ENCODE results near the gene CDC42BPB. TPM values are rescaled to one million over a fixed set of nuclear protein-coding genes. Genes with fewer than 3 reads are reported as not detected.

The CDC42BPB gene
- total RNA-seq, 2 donors from 2014 or later, result 68.0 to 83.4 TPM

GRCh38 chr14:103022002-103022684 is 35.2 kb downstream of the CDC42BPB start:
- Histone ChIP-seq H3K27ac (peak overlapping the region; percentile 5 to 22), H3K9me3 (no peaks in the 10 kb centered on the region), H3K27me3 (no peaks in the 10 kb centered on the region), H3K4me3 (no peak overlapping the region), H3K36me3 (no peaks in the 10 kb centered on the region), H3K4me1 (peaks cover 0 to 39% of the 10 kb centered on the region in 2 donors)
- no peak for DNase-seq (ENCODE audit: low spot score)
- TF ChIP-seq CTCF (IDR thresholded peaks at IDR 0.05), result no peak

- no peak for DNase-seq (ENCODE audit: low spot score)
- TF ChIP-seq CTCF (IDR thresholded peaks at IDR 0.05), result no peak
- Histone ChIP-seq H3K27me3 (no peaks in the 10 kb centered on the region), H3K4me3 (no peak overlapping the region), H3K4me1 (peaks cover 0 to 39% of the 10 kb centered on the region in 2 donors), H3K36me3 (no peaks in the 10 kb centered on the region), H3K27ac (peak overlapping the region in 1 of 2 donors; percentile 5), H3K9me3 (no peaks in the 10 kb centered on the region)
These were observed 35.7 kb downstream of the CDC42BPB start for GRCh38 chr14:103021684-103022001.

GRCh38 chr14:103020271-103021170 is 36.8 kb downstream of the CDC42BPB start:
- Histone ChIP-seq H3K4me1 (peaks cover 0 to 50% of the 10 kb centered on the region in 2 donors), H3K9me3 (no peaks in the 10 kb centered on the region), H3K27me3 (no peaks in the 10 kb centered on the region), H3K4me3 (no peak overlapping the region), H3K36me3 (no peaks in the 10 kb centered on the region), H3K27ac (no peak overlapping the region)
- DNase-seq (ENCODE audit: low spot score), result no peak
- TF ChIP-seq CTCF (IDR thresholded peaks at IDR 0.05), result no peak

- DNase-seq (ENCODE audit: low spot score), result no peak
- H3K4me1 ChIP-seq, result peaks cover 0 to 57% of the 10 kb centered on the region in 2 donors
- H3K27ac ChIP-seq, result no peak overlapping the region
- no peaks in the 10 kb centered on the region for H3K9me3 ChIP-seq
- TF ChIP-seq CTCF (IDR thresholded peaks at IDR 0.05), result no peak
- H3K36me3 ChIP-seq, result no peaks in the 10 kb centered on the region
- no peak overlapping the region for H3K4me3 ChIP-seq
- no peaks in the 10 kb centered on the region for H3K27me3 ChIP-seq
These were observed 37.5 kb downstream of the CDC42BPB start for GRCh38 chr14:103019826-103020225.

- Histone ChIP-seq H3K27ac (no peak overlapping the region), H3K27me3 (no peaks in the 10 kb centered on the region), H3K36me3 (no peaks in the 10 kb centered on the region), H3K9me3 (no peaks in the 10 kb centered on the region), H3K4me3 (no peak overlapping the region), H3K4me1 (peaks cover 0 to 58% of the 10 kb centered on the region in 2 donors)
- no peak for DNase-seq (ENCODE audit: low spot score)
- TF ChIP-seq CTCF (IDR thresholded peaks at IDR 0.05), result no peak
These were observed 38.1 kb downstream of the CDC42BPB start for GRCh38 chr14:103019236-103019635.
